OCI-LY1 (cell line): ENCODE data around the gene HOXA9.

Experiments used
- H2AFZ ChIP-seq: fragments of 200-600 bp; sonication (generic), shearing (Covaris generic); 2 replicates; pipeline ENCODE4 v1.6.0; 2014; ENCODE audit warnings: antibody characterized with exemption, mild to moderate bottlenecking, low read length
- H3F3A ChIP-seq: fragments of 200-600 bp; sonication (generic), shearing (Covaris generic); 2 replicates; pipeline ENCODE4 v1.6.0; 2014; ENCODE audit warnings: mild to moderate bottlenecking, antibody characterized with exemption, low read length, moderate library complexity; ENCODE audit not compliant: insufficient read depth
- H3K27ac ChIP-seq: fragments of 200-600 bp; sonication (generic); 2 replicates; pipeline ENCODE4 v1.5.1; 2014; ENCODE audit warnings: low read length, mixed run types, mild to moderate bottlenecking, low read depth; ENCODE audit not compliant: poor library complexity, severe bottlenecking
- H3K27me3 ChIP-seq: fragments of 200-600 bp; sonication (generic); 2 replicates; pipeline ENCODE4 v1.6.0; 2014; ENCODE audit warnings: antibody characterized with exemption, mild to moderate bottlenecking, low read length, moderate library complexity; ENCODE audit not compliant: insufficient read depth
- H3K36me3 ChIP-seq: fragments of 200-600 bp; sonication (generic); 2 replicates; pipeline ENCODE4 v1.6.1; 2014; ENCODE audit warnings: mild to moderate bottlenecking, antibody characterized with exemption, low read length, moderate library complexity, mixed read lengths; ENCODE audit not compliant: insufficient read depth
- H3K4me1 ChIP-seq: fragments of 200-600 bp; sonication (generic); 2 replicates; pipeline ENCODE4 v1.5.1; 2014; ENCODE audit warnings: mild to moderate bottlenecking, low read length, moderate library complexity; ENCODE audit not compliant: insufficient read depth, severe bottlenecking
- H3K4me2 ChIP-seq: fragments of 200-600 bp; sonication (generic), shearing (Covaris generic); 2 replicates; pipeline ENCODE4 v1.6.1; 2014; ENCODE audit warnings: low read length
- H3K4me3 ChIP-seq: fragments of 200-600 bp; sonication (generic); 2 replicates; pipeline ENCODE4 v1.5.1; 2014; ENCODE audit warnings: low read length, low read depth, mild to moderate bottlenecking, mixed read lengths; ENCODE audit not compliant: poor library complexity, severe bottlenecking
- H3K79me2 ChIP-seq: fragments of 200-600 bp; shearing (Covaris generic); 2 replicates; pipeline ENCODE4 v1.6.1; 2016; ENCODE audit warnings: mixed run types, low read length, mixed read lengths; ENCODE audit not compliant: insufficient read depth
- H3K9ac ChIP-seq: fragments of 200-600 bp; sonication (generic), shearing (Covaris generic); 2 replicates; pipeline ENCODE4 v1.6.1; 2014; ENCODE audit warnings: mild to moderate bottlenecking, low read length, mixed read lengths
- H3K9me2 ChIP-seq: fragments of 200-600 bp; sonication (generic), shearing (Covaris generic); 2 replicates; pipeline ENCODE4 v1.6.1; 2014; ENCODE audit warnings: low read depth, mild to moderate bottlenecking, low read length, mixed read lengths
- H3K9me3 ChIP-seq: fragments of 200-600 bp; shearing (Covaris generic); 2 replicates; pipeline ENCODE4 v1.6.1; 2014; ENCODE audit warnings: low read length, mixed read lengths
- H4K20me1 ChIP-seq: fragments of 200-600 bp; sonication (generic), shearing (Covaris generic); 2 replicates; pipeline ENCODE4 v1.6.0; 2016; ENCODE audit warnings: mild to moderate bottlenecking, low read length; ENCODE audit not compliant: insufficient read depth
- EZH2 ChIP-seq: fragments of 200-600 bp; sonication (generic), shearing (Covaris generic); IDR thresholded peaks from 2 replicates; pipeline ENCODE4 v1.8.0; 2017; ENCODE audit warnings: borderline replicate concordance, mixed run types, mild to moderate bottlenecking, antibody characterized with exemption, low read length, moderate library complexity, mixed read lengths
- TF ChIP-seq, protein P1 (sequence below): fragments of 200-600 bp; sonication (generic), shearing (Covaris generic); IDR thresholded peaks from 2 replicates; pipeline ENCODE4 v1.5.1; 2017; ENCODE audit warnings: mild to moderate bottlenecking, antibody characterized with exemption, low read length, moderate library complexity, mixed read lengths

Gene HOXA9

DNA sequence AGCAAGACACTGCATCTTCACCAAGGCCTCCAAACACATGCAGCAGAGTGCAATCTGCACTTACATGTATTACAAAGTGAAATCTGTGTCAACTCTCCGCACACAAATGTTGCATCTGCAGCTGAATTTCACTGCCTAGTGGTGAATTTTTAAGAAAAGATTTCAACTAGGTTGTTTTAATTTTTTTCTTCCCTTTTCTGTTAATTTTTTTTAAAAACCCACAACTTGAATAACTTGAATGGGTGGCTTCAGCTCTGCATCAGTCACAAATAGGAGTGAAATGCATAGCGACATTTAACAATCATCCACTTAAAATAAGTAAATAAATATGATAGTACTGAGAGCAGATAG is 28.6 kb upstream of the HOXA9 start:
- Histone ChIP-seq H3K4me1 (peaks cover 17% of the 10 kb centered on the region), H3K4me2 (no peak overlapping the region), H3F3A (no peaks in the 10 kb centered on the region), H3K27me3 (no peaks in the 10 kb centered on the region; the same call in 1 of the 2 replicates), H3K9me2 (no peaks in the 10 kb centered on the region), H3K79me2 (no peaks in the 10 kb centered on the region), H3K9ac (no peak overlapping the region), H3K9me3 (no peaks in the 10 kb centered on the region), H3K27ac (no peak overlapping the region), H2AFZ (no peak overlapping the region), H4K20me1 (no peaks in the 10 kb centered on the region), H3K4me3 (no peak overlapping the region), H3K36me3 (no peaks in the 10 kb centered on the region)
- TF ChIP-seq EZH2 = no peak
- TF ChIP-seq, protein P1, sequence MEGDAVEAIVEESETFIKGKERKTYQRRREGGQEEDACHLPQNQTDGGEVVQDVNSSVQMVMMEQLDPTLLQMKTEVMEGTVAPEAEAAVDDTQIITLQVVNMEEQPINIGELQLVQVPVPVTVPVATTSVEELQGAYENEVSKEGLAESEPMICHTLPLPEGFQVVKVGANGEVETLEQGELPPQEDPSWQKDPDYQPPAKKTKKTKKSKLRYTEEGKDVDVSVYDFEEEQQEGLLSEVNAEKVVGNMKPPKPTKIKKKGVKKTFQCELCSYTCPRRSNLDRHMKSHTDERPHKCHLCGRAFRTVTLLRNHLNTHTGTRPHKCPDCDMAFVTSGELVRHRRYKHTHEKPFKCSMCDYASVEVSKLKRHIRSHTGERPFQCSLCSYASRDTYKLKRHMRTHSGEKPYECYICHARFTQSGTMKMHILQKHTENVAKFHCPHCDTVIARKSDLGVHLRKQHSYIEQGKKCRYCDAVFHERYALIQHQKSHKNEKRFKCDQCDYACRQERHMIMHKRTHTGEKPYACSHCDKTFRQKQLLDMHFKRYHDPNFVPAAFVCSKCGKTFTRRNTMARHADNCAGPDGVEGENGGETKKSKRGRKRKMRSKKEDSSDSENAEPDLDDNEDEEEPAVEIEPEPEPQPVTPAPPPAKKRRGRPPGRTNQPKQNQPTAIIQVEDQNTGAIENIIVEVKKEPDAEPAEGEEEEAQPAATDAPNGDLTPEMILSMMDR = no peak

- Histone ChIP-seq H3K4me3 (peak overlapping the region; percentile 42), H3K9ac (no peak overlapping the region), H3K27ac (no peak overlapping the region)
Observed at GRCh38 chr7:27193335-27194001, 28.1 kb upstream of the HOXA9 start.

GRCh38 chr7:27192546-27193334 is 27.4 kb upstream of the HOXA9 start:
- Histone ChIP-seq H3K9me2 (no peaks in the 10 kb centered on the region), H3K9ac (no peak overlapping the region), H2AFZ (no peak overlapping the region), H3F3A (no peaks in the 10 kb centered on the region), H4K20me1 (no peaks in the 10 kb centered on the region), H3K9me3 (no peaks in the 10 kb centered on the region), H3K36me3 (no peaks in the 10 kb centered on the region), H3K27me3 (peaks cover 4% of the 10 kb centered on the region; the same call in 1 of the 2 replicates), H3K4me2 (peak overlapping the region; percentile 47), H3K79me2 (no peaks in the 10 kb centered on the region), H3K27ac (no peak overlapping the region), H3K4me1 (peaks cover 10% of the 10 kb centered on the region), H3K4me3 (peak overlapping the region; percentile 42)
- TF ChIP-seq, protein P1 = no peak
- TF ChIP-seq EZH2 = no peak

More at GRCh38 chr7:27193335-27194001, 28.1 kb upstream of the HOXA9 start:
- Histone ChIP-seq H3K9me3 (no peaks in the 10 kb centered on the region), H3K79me2 (no peaks in the 10 kb centered on the region), H4K20me1 (no peaks in the 10 kb centered on the region), H3K4me1 (peaks cover 12% of the 10 kb centered on the region), H3K9me2 (no peaks in the 10 kb centered on the region), H3K27me3 (peaks cover under 1% of the 10 kb centered on the region), H3K36me3 (no peaks in the 10 kb centered on the region), H3F3A (no peaks in the 10 kb centered on the region), H3K4me2 (peak overlapping the region; percentile 47), H2AFZ (no peak overlapping the region)
- TF ChIP-seq, protein P1 = no peak
- no peak for TF ChIP-seq EZH2
